Measurements from ENCODE around the gene C2orf74. TPM values are rescaled to one million over a fixed set of nuclear protein-coding genes. Genes with fewer than 3 reads are reported as not detected.
A peak's percentile ranks its signal among the peaks of the same experiment; 100 is the strongest.
"Not testable (repeated sequence)": the region's sequence is repeated elsewhere in the genome, so short reads cannot be mapped to it uniquely, and the experiment has no call there.

Gene C2orf74
- polyA plus RNA-seq, 3 donors from 2014 or later: 23.7 to 40.2 (median 28.4) TPM

GRCh38 chr2:61194646-61195045 lies 32.7 kb downstream of the C2orf74 start:
- H3K4me1 Mint-ChIP-seq: peaks cover 40 to 49% of the 10 kb centered on the region in 2 donors
- H3K27ac Mint-ChIP-seq: peak overlapping the region; percentile 74 to 94 (median 90)
- DNase-seq; H3K27me3 Mint-ChIP-seq (ENCODE audit: low read depth in 3 of 3); H3K9me3 Mint-ChIP-seq: not testable (repeated sequence)
- peaks cover 10 to 31% (median 11%) of the 10 kb centered on the region in 3 donors for H3K36me3 Mint-ChIP-seq
- peak overlapping the region in 4 of 5 donors; percentile 17 to 88 (median 32) for H3K4me3 Mint-ChIP-seq

GRCh38 chr2:61196671-61197070 lies 34.7 kb downstream of the C2orf74 start:
- no peak overlapping the region for H3K4me3 Mint-ChIP-seq
- peak overlapping the region in 5 of 6 donors; percentile 45 to 57 (median 55) for H3K27ac Mint-ChIP-seq
- no peak for DNase-seq
- H3K9me3 Mint-ChIP-seq: no peaks in the 10 kb centered on the region
- peaks cover 11 to 20% (median 16%) of the 10 kb centered on the region in 3 donors for H3K36me3 Mint-ChIP-seq
- peaks cover 1 to 2% (median 2%) of the 10 kb centered on the region in 3 donors for H3K27me3 Mint-ChIP-seq (ENCODE audit: low read depth in 3 of 3)
- H3K4me1 Mint-ChIP-seq: peaks cover 34 to 36% of the 10 kb centered on the region in 2 donors

GRCh38 chr2:61205132-61205531 lies 43.1 kb downstream of the C2orf74 start:
- DNase-seq: no peak
- Mint-ChIP-seq H3K27me3 (ENCODE audit: low read depth in 3 of 3) (peaks cover 0 to 1% (median 0%) of the 10 kb centered on the region in 3 donors), H3K4me1 (no peaks in the 10 kb centered on the region), H3K27ac (peak overlapping the region in 1 of 6 donors; percentile 40), H3K4me3 (no peak overlapping the region), H3K9me3 (no peaks in the 10 kb centered on the region), H3K36me3 (peaks cover 33 to 68% (median 49%) of the 10 kb centered on the region in 3 donors)

DNA sequence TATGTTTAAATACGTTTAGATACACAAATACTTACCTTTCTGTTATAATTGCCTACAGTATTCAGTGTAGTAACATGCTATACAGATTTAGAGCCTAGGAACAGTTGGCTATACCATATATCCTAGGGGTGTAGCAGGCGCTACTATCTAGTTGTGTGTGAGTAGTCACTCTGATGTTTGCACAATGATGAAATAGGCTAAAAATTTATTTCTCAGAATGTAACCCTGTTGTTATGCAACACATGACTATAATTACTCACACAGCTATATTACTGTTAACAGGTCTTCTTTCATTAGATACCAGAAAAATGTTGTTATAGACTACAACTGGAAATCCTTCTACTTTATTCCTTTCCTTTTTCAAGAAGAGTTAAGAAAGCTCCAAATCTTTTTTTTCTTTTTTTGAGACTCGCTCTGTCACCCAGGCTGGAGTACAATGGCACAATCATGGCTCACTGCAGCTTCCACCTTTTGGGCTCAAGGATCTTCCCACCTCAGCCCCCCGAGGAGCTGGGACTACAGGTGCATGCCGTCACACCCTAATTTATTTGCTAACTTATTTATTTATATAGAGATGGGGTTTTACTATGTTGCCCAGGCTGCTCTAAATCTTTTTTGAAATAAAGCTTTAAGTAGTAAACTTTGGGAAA lies 48.5 kb downstream of the C2orf74 start:
- Mint-ChIP-seq H3K4me1 (no peaks in the 10 kb centered on the region), H3K36me3 (peaks cover 13 to 37% (median 17%) of the 10 kb centered on the region in 3 donors), H3K27me3 (ENCODE audit: low read depth in 3 of 3) (peaks cover 0 to 1% (median 0%) of the 10 kb centered on the region in 3 donors), H3K9me3 (no peaks in the 10 kb centered on the region), H3K4me3 (no peak overlapping the region), H3K27ac (no peak overlapping the region)
- no peak for DNase-seq

DNA sequence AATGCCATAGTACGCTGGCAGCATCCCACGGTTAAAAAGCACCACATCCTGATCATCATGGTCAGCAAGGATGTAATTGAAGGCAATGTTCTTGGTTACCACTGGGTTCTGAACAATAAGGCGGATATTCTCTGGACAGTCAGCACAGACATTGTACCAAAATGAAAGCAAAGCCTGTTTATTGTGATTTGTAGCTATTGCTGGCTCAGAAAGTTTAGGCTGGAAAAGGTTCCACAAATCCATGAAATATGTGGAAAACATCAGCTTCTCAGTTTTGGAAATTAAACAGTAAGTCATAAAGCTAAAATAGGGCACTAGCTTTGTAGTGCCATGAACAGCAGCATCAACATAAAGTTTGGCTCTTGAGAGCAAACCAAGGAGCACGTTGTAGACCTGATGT lies 52.2 kb downstream of the C2orf74 start:
- H3K36me3 Mint-ChIP-seq: peaks cover 6 to 21% (median 18%) of the 10 kb centered on the region in 3 donors
- peaks cover 0 to 1% (median 0%) of the 10 kb centered on the region in 3 donors for H3K27me3 Mint-ChIP-seq (ENCODE audit: low read depth in 3 of 3)
- H3K9me3 Mint-ChIP-seq: no peaks in the 10 kb centered on the region
- DNase-seq: no peak
- no peaks in the 10 kb centered on the region for H3K4me1 Mint-ChIP-seq
- no peak overlapping the region for H3K4me3 Mint-ChIP-seq
- H3K27ac Mint-ChIP-seq: peak overlapping the region in 1 of 6 donors; percentile 43

Other genes starting within 250 kb of the C2orf74 start
- gene PEX13, start 144.5 kb upstream of the C2orf74 start, polyA plus RNA-seq: 10 to 100 TPM in 1 of 3 donors, 1 to 10 TPM in 2; 9.1 to 16.3 (median 9.7) TPM
- 10 to 100 TPM in 1 of 3 donors, 1 to 10 TPM in 2; 3.8 to 12.6 (median 8.5) TPM for gene PUS10, start 143.9 kb upstream of the C2orf74 start, polyA plus RNA-seq
- 1 to 10 TPM; 1.3 to 2.3 (median 1.4) TPM for gene SANBR, start 96.3 kb upstream of the C2orf74 start, polyA plus RNA-seq